GM19240 (cell line): ENCODE data around the gene OR2AG2.

Experiments used
- DNase-seq: peaks from one replicate; pipeline ENCODE4 v3.0.0; 2011; ENCODE audit warnings: low spot score; ENCODE audit not compliant: insufficient read length

Gene OR2AG2

GRCh38 chr11:6742260-6742659, 29.5 kb downstream of the OR2AG2 start:
- DNase-seq = no peak

- DNase-seq = no peak
Measured at GRCh38 chr11:6738590-6738989, 33.2 kb downstream of the OR2AG2 start.

GRCh38 chr11:6737872-6738466, 33.8 kb downstream of the OR2AG2 start:
- no peak for DNase-seq

GRCh38 chr11:6736495-6737121, 35.2 kb downstream of the OR2AG2 start:
- no peak for DNase-seq

- no peak for DNase-seq
Measured at GRCh38 chr11:6735306-6735705, 36.5 kb downstream of the OR2AG2 start.

GRCh38 chr11:6734616-6735015, 37.2 kb downstream of the OR2AG2 start:
- DNase-seq = no peak

GRCh38 chr11:6733326-6734275, 38.2 kb downstream of the OR2AG2 start:
- no peak for DNase-seq

- DNase-seq = no peak
Measured at GRCh38 chr11:6727971-6728760, 43.6 kb downstream of the OR2AG2 start.

- DNase-seq = no peak
Measured at GRCh38 chr11:6725386-6725896, 46.3 kb downstream of the OR2AG2 start.

GRCh38 chr11:6724013-6724412, 47.8 kb downstream of the OR2AG2 start:
- no peak for DNase-seq

- DNase-seq = no peak
Measured at GRCh38 chr11:6721343-6721742, 50.4 kb downstream of the OR2AG2 start.

GRCh38 chr11:6719576-6719975, 52.2 kb downstream of the OR2AG2 start:
- no peak for DNase-seq

GRCh38 chr11:6717426-6717825, 54.4 kb downstream of the OR2AG2 start:
- no peak for DNase-seq
